HepG2 (cell line): ENCODE results near the gene OR4C12. TPM values are rescaled to one million over a fixed set of nuclear protein-coding genes. Genes with fewer than 3 reads are reported as not detected.

Experiments
- ATAC-seq: fragments of 200-7000 bp; cut with Tn5 transposase; 3 replicates; pipeline ENCODE4 v1.9.1; 2020; ENCODE audit warnings: mild to moderate bottlenecking, moderate library complexity
- BruUV-seq: library from RNA; stranded (reverse); fragments of 400-500 nt; replicated peaks from 2 replicates; lab custom pipeline; 2021; lab: Mats Ljungman, UMichigan
- CTCF ChIA-PET: fragments of 300-600 bp; formaldehyde crosslinking; extraction: SDS; loops from one replicate; lab custom pipeline; 2021; ENCODE audit warnings: low total read pairs, inconsistent platforms, low intra/inter-chr PET ratio; lab: Yijun Ruan, JAX
- POLR2A ChIA-PET: fragments of 350-600 bp; sonication (Branson Sonifier 250); formaldehyde crosslinking; loops from one replicate; lab custom pipeline; 2020; ENCODE audit warnings: antibody characterized with exemption, inconsistent platforms; lab: Yijun Ruan, JAX
- DNase-seq: peaks from one replicate; pipeline ENCODE4 v3.0.0-alpha.2; 2015; ENCODE audit warnings: low spot score
- FAIRE-seq: peaks from 3 replicates; lab custom pipeline; 2011; peaks lifted over from hg19 to GRCh38; lab: Jason Lieb, UNC
- H2AFZ ChIP-seq: one replicate; pipeline ENCODE4 v1.6.1; 2011; ENCODE audit warnings: low read length, inconsistent platforms
- H3K27ac ChIP-seq: fragments of 300-600 bp; 3 replicates; pipeline ENCODE4 v1.8.0; 2011; ENCODE audit warnings: mixed run types, mild to moderate bottlenecking, mixed read lengths, low read length, inconsistent platforms; ENCODE audit not compliant: insufficient read depth; ENCODE audit errors: extremely low read length
- H3K27me3 ChIP-seq, 2 experiments: fragments of 200-600 bp in 1 of 2; 2 replicates in 1 of 2; 3 replicates in 1 of 2; pipeline versions ENCODE4 v1.6.0 to v1.8.0; 2011; ENCODE audit warnings: low read length in 2 of 2, mild to moderate bottlenecking in 2 of 2, moderate library complexity in 2 of 2, inconsistent platforms in 1 of 2; ENCODE audit not compliant: insufficient read depth in 2 of 2, control insufficient read depth in 1 of 2
- H3K36me3 ChIP-seq, 2 experiments: fragments of 200-600 bp in 1 of 2; replicated peaks in 1 of 2; 2 replicates in 1 of 2; 3 replicates in 1 of 2; pipeline versions ENCODE4 v1.5.1 to v1.8.0; 2011; ENCODE audit warnings: low read length in 2 of 2, inconsistent platforms in 1 of 2; ENCODE audit not compliant: insufficient read depth in 2 of 2, control insufficient read depth in 1 of 2
- H3K4me1 ChIP-seq: 2 replicates; pipeline ENCODE4 v1.5.1; 2012; ENCODE audit warnings: low read length, inconsistent platforms; ENCODE audit not compliant: insufficient read depth
- H3K4me2 ChIP-seq: 2 replicates; pipeline ENCODE4 v1.6.0; 2011; ENCODE audit warnings: low read depth, low read length, inconsistent platforms
- H3K4me3 ChIP-seq, 3 experiments: fragments of 200-600 bp in 1 of 3; sonication (generic), shearing (Covaris generic) in 1 of 3; replicated peaks in 1 of 3; 2 replicates each; pipeline ENCODE4 v1.5.1; 2011 to 2016; ENCODE audit warnings: low read length in 3 of 3, inconsistent platforms in 2 of 3, low read depth in 2 of 3, mild to moderate bottlenecking in 2 of 3, control low read depth in 1 of 3, mixed read lengths in 1 of 3; ENCODE audit not compliant: insufficient read depth in 1 of 3
- H3K79me2 ChIP-seq: one replicate; pipeline ENCODE4 v1.6.1; 2011; ENCODE audit warnings: low read length, inconsistent platforms; ENCODE audit not compliant: insufficient read depth
- H3K9ac ChIP-seq: 2 replicates; pipeline ENCODE4 v1.6.0; 2011; ENCODE audit warnings: mild to moderate bottlenecking, low read depth, low read length, inconsistent platforms; ENCODE audit not compliant: insufficient read depth
- H3K9me3 ChIP-seq: 2 replicates; pipeline ENCODE4 v1.5.1; 2012; ENCODE audit warnings: mild to moderate bottlenecking, low read length
- H4K20me1 ChIP-seq: 2 replicates; pipeline ENCODE4 v1.6.0; 2011; ENCODE audit warnings: inconsistent platforms, mild to moderate bottlenecking, low read length, moderate library complexity; ENCODE audit not compliant: insufficient read depth
- CEBPB ChIP-seq: IDR thresholded peaks from 2 replicates; pipeline ENCODE4 v1.6.1; 2011; ENCODE audit warnings: low read depth, low read length, improper control_type of control experiment, borderline replicate concordance
- FOXA3 ChIP-seq: IDR thresholded peaks from 2 replicates; pipeline ENCODE4 v1.6.1; 2016; ENCODE audit warnings: missing genetic modification reagents, missing compliant biosample characterization
- GPN1 ChIP-seq: sonication (generic); formaldehyde crosslinking; IDR thresholded peaks from 2 replicates; pipeline ENCODE4 v1.5.1; 2020; ENCODE audit warnings: missing genetic modification reagents, borderline replicate concordance
- KAT2B ChIP-seq: fragments of 150-350 bp; IDR thresholded peaks from 2 replicates; pipeline ENCODE4 v1.6.1; 2014; ENCODE audit warnings: low read depth, low read length, borderline replicate concordance
- KDM2A ChIP-seq: sonication (generic); formaldehyde crosslinking; IDR thresholded peaks from 2 replicates; pipeline ENCODE4 v1.4.0; 2020; ENCODE audit warnings: low read depth, missing genetic modification reagents, borderline replicate concordance
- LCORL ChIP-seq, 2 experiments: fragments of 450-650 bp in 1 of 2; sonication (generic) in 1 of 2; formaldehyde crosslinking in 1 of 2; IDR thresholded peaks; 2 replicates each; pipeline versions ENCODE4 v1.5.0 to v1.6.1; 2017 to 2020; ENCODE audit warnings: antibody characterized with exemption in 1 of 2, missing genetic modification reagents in 1 of 2
- NFKBIZ ChIP-seq: IDR thresholded peaks from 2 replicates; pipeline ENCODE4 v1.6.1; 2018; ENCODE audit warnings: missing genetic modification reagents, missing compliant biosample characterization
- SSRP1 ChIP-seq: IDR thresholded peaks from 2 replicates; pipeline ENCODE4 v1.6.1; 2016; ENCODE audit warnings: control low read depth
- WIZ ChIP-seq: sonication (generic); formaldehyde crosslinking; IDR thresholded peaks from 2 replicates; pipeline ENCODE4 v1.5.1; 2020; ENCODE audit warnings: mild to moderate bottlenecking, missing genetic modification reagents
- ZFAT ChIP-seq: sonication (generic); formaldehyde crosslinking; conservative IDR thresholded peaks from 2 replicates; pipeline ENCODE4 v1.8.1; 2023; ENCODE audit warnings: missing genetic modification reagents, inconsistent platforms
- ZFP36 ChIP-seq: fragments of 150-350 bp; IDR thresholded peaks from 2 replicates; pipeline ENCODE4 v1.6.1; 2018; ENCODE audit warnings: borderline replicate concordance, low read length, low read depth; ENCODE audit not compliant: partially characterized antibody
- ZNF350 ChIP-seq: sonication (generic); formaldehyde crosslinking; IDR thresholded peaks from 2 replicates; pipeline ENCODE4 v1.4.0; 2020; ENCODE audit warnings: mild to moderate bottlenecking, low read depth, missing genetic modification reagents, borderline replicate concordance
- ZNF773 ChIP-seq: sonication (generic); formaldehyde crosslinking; IDR thresholded peaks from 2 replicates; pipeline ENCODE4 v1.4.0; 2020; ENCODE audit warnings: missing genetic modification reagents, borderline replicate concordance
- WGBS: methylation state at CpG from one replicate; pipeline ENCODE4 v1.1.6; 2017; ENCODE audit warnings: low lambda C conversion rate; 5-methylcytosine and 5-hydroxymethylcytosine counted together
- in situ Hi-C: cut with HindIII; loops from 2 replicates; pipeline ENCODE4 v1.10.0; 2017; ENCODE audit warnings: low pct_unique_long_range_greater_than_20kb; ENCODE audit not compliant: extremely low pct_ligation_motif_present
- intact Hi-C: fragments of 100-400 bp; cut with micrococcal nuclease; formaldehyde crosslinking; loops from one replicate; pipeline ENCODE4 v1.10.0; 2022; ENCODE audit not compliant: unreplicated experiment
- polyA plus RNA-seq, 8 experiments: library from polyadenylated mRNA; depleted of rRNA in 3 of 8; stranded (reverse) in 7 of 8; unstranded in 1 of 8; fragments of >200 nt; fragmentation: Illumina TruSeq in 4 of 8; extraction: Trizol in 4 of 8; gene quantifications; 2 replicates each; pipeline versions ENCODE4 v1.2.1 to v1.2.3, GENCODE V29; 2011 to 2016; ENCODE audit warnings: low read depth in 4 of 8, missing spikeins in 1 of 8, mixed read lengths in 1 of 8; ENCODE audit not compliant: insufficient read depth in 1 of 8
- total RNA-seq, 5 experiments: library from RNA; depleted of rRNA; stranded (reverse); fragments of >200 nt; fragmentation: Illumina TruSeq; extraction: Trizol; gene quantifications; 2 replicates each; pipeline ENCODE4 v1.2.3, GENCODE V29; 2016; ENCODE audit warnings: low read depth in 1 of 5
- TF ChIP-seq, protein P1 (sequence below): sonication (generic); formaldehyde crosslinking; IDR thresholded peaks from 2 replicates; pipeline ENCODE4 v1.8.0; 2022; ENCODE audit warnings: mild to moderate bottlenecking, missing genetic modification reagents
- TF ChIP-seq, protein P2 (sequence below): sonication (generic); formaldehyde crosslinking; IDR thresholded peaks from 2 replicates; pipeline ENCODE4 v1.4.0; 2020; ENCODE audit warnings: missing genetic modification reagents
- TF ChIP-seq, protein P3 (sequence below), 2 experiments: sonication (generic) in 1 of 2; formaldehyde crosslinking in 1 of 2; IDR thresholded peaks; 2 replicates each; pipeline versions ENCODE4 v1.4.0 to v1.6.1; 2018 to 2020; ENCODE audit warnings: missing genetic modification reagents in 2 of 2, borderline replicate concordance in 1 of 2, low read depth in 1 of 2, mild to moderate bottlenecking in 1 of 2, missing biosample characterization in 1 of 2
- TF ChIP-seq, protein P4 (sequence below): sonication (generic); formaldehyde crosslinking; IDR thresholded peaks from 2 replicates; pipeline ENCODE4 v1.4.0; 2020; ENCODE audit warnings: missing genetic modification reagents

OR4C12 gene
- total and polyA plus RNA-seq, 2 of the 13 experiments (the other 11 are each of a cell fraction or from before 2014, with no cell fraction given) = not detected

DNA sequence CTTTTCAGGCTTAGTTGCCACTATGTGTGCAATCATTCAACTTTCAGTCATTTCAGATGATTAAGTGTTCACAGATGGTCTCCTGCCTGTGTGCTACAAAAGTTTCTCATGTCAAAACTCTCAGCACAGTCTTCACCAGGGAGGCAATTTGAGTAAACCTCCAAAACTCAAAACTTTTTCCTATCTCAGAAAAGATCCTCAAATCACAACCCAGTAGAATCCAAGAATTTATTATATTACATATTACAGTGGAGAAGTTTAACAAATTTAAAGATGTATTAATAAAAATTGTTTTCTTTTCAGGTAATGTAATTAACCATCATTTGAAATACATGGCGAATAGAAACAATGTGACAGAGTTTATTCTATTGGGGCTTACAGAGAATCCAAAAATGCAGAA, 30.2 kb downstream of the OR4C12 start, which contains the start of gene OR4C13:
Gene OR4C13 (plus strand): TSS at position 301 of the 400 bp plus-strand sequence. CDS start 32 bp downstream, at position 333.
- BruUV-seq = no TSS peak
- H3K9ac ChIP-seq = no peak within 1 kb of the TSS
- H3K9me3 ChIP-seq = peaks cover 41% of the 10 kb centered on the region
- no peaks in the 10 kb centered on the region for H3K27me3 ChIP-seq
- intact Hi-C loops = no loop called here
- no peaks in the 10 kb centered on the region for H3K36me3 ChIP-seq
- H3K4me3 ChIP-seq = no peak within 1 kb of the TSS
- H3K27ac ChIP-seq = no peak within 1 kb of the TSS
- ATAC-seq (no peak), DNase-seq (no peak), FAIRE-seq (no peak)
- no peak for TF ChIP-seq CEBPB
- no peak for TF ChIP-seq ZNF350 (CRISPR knock-in tag)
- TF ChIP-seq ZFAT (CRISPR knock-in tag) = no peak
- TF ChIP-seq, protein P1, sequence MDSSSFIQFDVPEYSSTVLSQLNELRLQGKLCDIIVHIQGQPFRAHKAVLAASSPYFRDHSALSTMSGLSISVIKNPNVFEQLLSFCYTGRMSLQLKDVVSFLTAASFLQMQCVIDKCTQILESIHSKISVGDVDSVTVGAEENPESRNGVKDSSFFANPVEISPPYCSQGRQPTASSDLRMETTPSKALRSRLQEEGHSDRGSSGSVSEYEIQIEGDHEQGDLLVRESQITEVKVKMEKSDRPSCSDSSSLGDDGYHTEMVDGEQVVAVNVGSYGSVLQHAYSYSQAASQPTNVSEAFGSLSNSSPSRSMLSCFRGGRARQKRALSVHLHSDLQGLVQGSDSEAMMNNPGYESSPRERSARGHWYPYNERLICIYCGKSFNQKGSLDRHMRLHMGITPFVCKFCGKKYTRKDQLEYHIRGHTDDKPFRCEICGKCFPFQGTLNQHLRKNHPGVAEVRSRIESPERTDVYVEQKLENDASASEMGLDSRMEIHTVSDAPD (CRISPR knock-in tag) = no peak
- TF ChIP-seq SSRP1 (CRISPR knock-in tag) = no peak
- no peak for TF ChIP-seq ZNF773 (CRISPR knock-in tag)
- TF ChIP-seq LCORL (IDR thresholded peaks at IDR 0.05) = no peak
- no peak for TF ChIP-seq LCORL (CRISPR knock-in tag; IDR thresholded peaks at IDR 0.05)
- no peak for TF ChIP-seq KAT2B
- no peak for TF ChIP-seq NFKBIZ (CRISPR knock-in tag)
- no peak for TF ChIP-seq KDM2A (CRISPR knock-in tag)
- TF ChIP-seq, protein P2, sequence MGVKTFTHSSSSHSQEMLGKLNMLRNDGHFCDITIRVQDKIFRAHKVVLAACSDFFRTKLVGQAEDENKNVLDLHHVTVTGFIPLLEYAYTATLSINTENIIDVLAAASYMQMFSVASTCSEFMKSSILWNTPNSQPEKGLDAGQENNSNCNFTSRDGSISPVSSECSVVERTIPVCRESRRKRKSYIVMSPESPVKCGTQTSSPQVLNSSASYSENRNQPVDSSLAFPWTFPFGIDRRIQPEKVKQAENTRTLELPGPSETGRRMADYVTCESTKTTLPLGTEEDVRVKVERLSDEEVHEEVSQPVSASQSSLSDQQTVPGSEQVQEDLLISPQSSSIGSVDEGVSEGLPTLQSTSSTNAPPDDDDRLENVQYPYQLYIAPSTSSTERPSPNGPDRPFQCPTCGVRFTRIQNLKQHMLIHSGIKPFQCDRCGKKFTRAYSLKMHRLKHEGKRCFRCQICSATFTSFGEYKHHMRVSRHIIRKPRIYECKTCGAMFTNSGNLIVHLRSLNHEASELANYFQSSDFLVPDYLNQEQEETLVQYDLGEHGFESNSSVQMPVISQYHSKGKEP = no peak
- no peak for TF ChIP-seq FOXA3
- no peak for TF ChIP-seq ZFP36
- TF ChIP-seq GPN1 (CRISPR knock-in tag) = no peak
- TF ChIP-seq, protein P3, sequence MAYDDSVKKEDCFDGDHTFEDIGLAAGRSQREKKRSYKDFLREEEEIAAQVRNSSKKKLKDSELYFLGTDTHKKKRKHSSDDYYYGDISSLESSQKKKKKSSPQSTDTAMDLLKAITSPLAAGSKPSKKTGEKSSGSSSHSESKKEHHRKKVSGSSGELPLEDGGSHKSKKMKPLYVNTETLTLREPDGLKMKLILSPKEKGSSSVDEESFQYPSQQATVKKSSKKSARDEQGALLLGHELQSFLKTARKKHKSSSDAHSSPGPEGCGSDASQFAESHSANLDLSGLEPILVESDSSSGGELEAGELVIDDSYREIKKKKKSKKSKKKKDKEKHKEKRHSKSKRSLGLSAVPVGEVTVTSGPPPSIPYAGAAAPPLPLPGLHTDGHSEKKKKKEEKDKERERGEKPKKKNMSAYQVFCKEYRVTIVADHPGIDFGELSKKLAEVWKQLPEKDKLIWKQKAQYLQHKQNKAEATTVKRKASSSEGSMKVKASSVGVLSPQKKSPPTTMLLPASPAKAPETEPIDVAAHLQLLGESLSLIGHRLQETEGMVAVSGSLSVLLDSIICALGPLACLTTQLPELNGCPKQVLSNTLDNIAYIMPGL (CRISPR knock-in tag; IDR thresholded peaks at IDR 0.05; ENCODE audit: borderline replicate concordance in 1 of 2, low read depth in 1 of 2) = no peak
- TF ChIP-seq, protein P4, sequence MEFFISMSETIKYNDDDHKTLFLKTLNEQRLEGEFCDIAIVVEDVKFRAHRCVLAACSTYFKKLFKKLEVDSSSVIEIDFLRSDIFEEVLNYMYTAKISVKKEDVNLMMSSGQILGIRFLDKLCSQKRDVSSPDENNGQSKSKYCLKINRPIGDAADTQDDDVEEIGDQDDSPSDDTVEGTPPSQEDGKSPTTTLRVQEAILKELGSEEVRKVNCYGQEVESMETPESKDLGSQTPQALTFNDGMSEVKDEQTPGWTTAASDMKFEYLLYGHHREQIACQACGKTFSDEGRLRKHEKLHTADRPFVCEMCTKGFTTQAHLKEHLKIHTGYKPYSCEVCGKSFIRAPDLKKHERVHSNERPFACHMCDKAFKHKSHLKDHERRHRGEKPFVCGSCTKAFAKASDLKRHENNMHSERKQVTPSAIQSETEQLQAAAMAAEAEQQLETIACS = no peak
- TF ChIP-seq WIZ (CRISPR knock-in tag) = no peak
- TF ChIP-seq, all 625 proteins: peak for 0
- no peak within 1 kb of the TSS for H3K4me2 ChIP-seq
- CTCF ChIA-PET = no interaction called here
- H4K20me1 ChIP-seq = no peaks in the 10 kb centered on the region
- POLR2A ChIA-PET = no interaction called here
- WGBS = 55% methylated on average over 1 of the region's 1 CpG
- no peak within 1 kb of the TSS for H2AFZ ChIP-seq
- H3K79me2 ChIP-seq = no peaks in the 10 kb centered on the region
- no peaks in the 10 kb centered on the region for H3K4me1 ChIP-seq
- in situ Hi-C loops = no loop called here
